IMR-90 (cell line): ENCODE results near the gene APMAP. TPM values are rescaled to one million over a fixed set of nuclear protein-coding genes. Genes with fewer than 3 reads are reported as not detected.

Experiments used
- ATAC-seq: fragments of 200-7000 bp; cut with Tn5 transposase; 2 replicates; pipeline ENCODE4 v1.9.1; 2020; ENCODE audit warnings: low read depth, mild to moderate bottlenecking, moderate library complexity
- BruUV-seq: library from RNA; stranded (reverse); fragments of 400-500 nt; replicated peaks from 2 replicates; lab custom pipeline; 2021; lab: Mats Ljungman, UMichigan
- CTCF ChIA-PET: fragments of 300-600 bp; formaldehyde crosslinking; extraction: SDS; loops from one replicate; lab custom pipeline; 2021; ENCODE audit warnings: antibody characterized with exemption; lab: Yijun Ruan, JAX
- POLR2A ChIA-PET: fragments of 300-600 bp; sonication (Branson Sonifier 250); formaldehyde crosslinking; loops from one replicate; lab custom pipeline; 2022; ENCODE audit warnings: antibody characterized with exemption; ENCODE audit not compliant: unreplicated experiment; lab: Charles Lee
- DNase-seq: peaks from one replicate; pipeline ENCODE4 v3.0.0; 2013
- H2AFZ ChIP-seq: replicated peaks from 2 replicates; pipeline ENCODE3; 2013; ENCODE audit warnings: low read length, mild to moderate bottlenecking; ENCODE audit not compliant: poor library complexity
- H2AK5ac ChIP-seq: 2 replicates; pipeline ENCODE4 v1.6.1; 2013; ENCODE audit warnings: low read depth, low read length, inconsistent platforms
- H2AK9ac ChIP-seq: replicated peaks from 2 replicates; pipeline ENCODE3; 2013; ENCODE audit warnings: mild to moderate bottlenecking, low read depth, low read length, moderate library complexity; ENCODE audit not compliant: poor library complexity
- H2BK120ac ChIP-seq: 2 replicates; pipeline ENCODE4 v1.6.1; 2013; ENCODE audit warnings: low read depth, low read length, inconsistent platforms
- H2BK15ac ChIP-seq: 3 replicates; pipeline ENCODE4 v1.6.1; 2013; ENCODE audit warnings: low read depth, low read length, inconsistent platforms
- H2BK20ac ChIP-seq: 2 replicates; pipeline ENCODE4 v1.6.1; 2013; ENCODE audit warnings: low read depth, mild to moderate bottlenecking, inconsistent platforms, low read length, moderate library complexity
- H2BK5ac ChIP-seq: 2 replicates; pipeline ENCODE4 v1.6.1; 2013; ENCODE audit warnings: mild to moderate bottlenecking, low read depth, low read length, inconsistent platforms; ENCODE audit not compliant: poor library complexity, severe bottlenecking
- H3K14ac ChIP-seq: replicated peaks from 2 replicates; pipeline ENCODE4 v1.6.1; 2013; ENCODE audit warnings: low read depth, low read length, inconsistent platforms
- H3K18ac ChIP-seq: 2 replicates; pipeline ENCODE4 v1.6.1; 2013; ENCODE audit warnings: low read depth, low read length, control low read depth
- H3K23ac ChIP-seq: 2 replicates; pipeline ENCODE4 v1.6.1; 2013; ENCODE audit warnings: low read depth, low read length, inconsistent platforms
- H3K27ac ChIP-seq: 2 replicates; pipeline ENCODE4 v1.5.1; 2013; ENCODE audit warnings: mild to moderate bottlenecking, control low read depth, low read length; ENCODE audit not compliant: insufficient read depth
- H3K27me3 ChIP-seq: 2 replicates; pipeline ENCODE4 v1.6.1; 2013; ENCODE audit warnings: low read length; ENCODE audit not compliant: control insufficient read depth, insufficient read depth
- H3K36me3 ChIP-seq: 2 replicates; pipeline ENCODE4 v1.6.1; 2013; ENCODE audit warnings: low read length, mixed read lengths; ENCODE audit not compliant: control insufficient read depth, insufficient read depth
- H3K4ac ChIP-seq: 2 replicates; pipeline ENCODE4 v1.6.1; 2013; ENCODE audit warnings: low read depth, low read length, inconsistent platforms
- H3K4me1 ChIP-seq: 2 replicates; pipeline ENCODE4 v1.6.1; 2013; ENCODE audit warnings: low read length, mixed read lengths; ENCODE audit not compliant: control insufficient read depth, insufficient read depth
- H3K4me2 ChIP-seq: 2 replicates; pipeline ENCODE4 v1.6.1; 2013; ENCODE audit warnings: low read depth, mild to moderate bottlenecking, control low read depth, low read length, moderate library complexity
- H3K4me3 ChIP-seq: 2 replicates; pipeline ENCODE4 v1.5.1; 2013; ENCODE audit warnings: low read depth, mild to moderate bottlenecking, control low read depth, low read length, moderate library complexity; ENCODE audit not compliant: insufficient read depth
- H3K56ac ChIP-seq: 2 replicates; pipeline ENCODE4 v1.6.1; 2013; ENCODE audit warnings: low read length, inconsistent platforms; ENCODE audit not compliant: insufficient read depth; ENCODE audit errors: extremely low read depth
- H3K79me1 ChIP-seq, 2 experiments: 2 replicates each; pipeline ENCODE4 v1.6.1; 2013; ENCODE audit warnings: low read length in 2 of 2, inconsistent platforms in 1 of 2, low read depth in 1 of 2
- H3K9ac ChIP-seq: 2 replicates; pipeline ENCODE4 v1.6.1; 2013; ENCODE audit warnings: low read depth, low read length, control low read depth
- H3K9me1 ChIP-seq: 2 replicates; pipeline ENCODE4 v1.6.1; 2013; ENCODE audit warnings: low read length, inconsistent platforms; ENCODE audit not compliant: insufficient read depth
- H3K9me3 ChIP-seq: 2 replicates; pipeline ENCODE4 v1.6.1; 2013; ENCODE audit warnings: low read length; ENCODE audit not compliant: control insufficient read depth, insufficient read depth
- H4K20me1 ChIP-seq: 2 replicates; pipeline ENCODE4 v1.6.1; 2013; ENCODE audit warnings: low read length, inconsistent platforms; ENCODE audit not compliant: insufficient read depth
- H4K5ac ChIP-seq: 2 replicates; pipeline ENCODE4 v1.6.1; 2013; ENCODE audit warnings: mild to moderate bottlenecking, low read depth, low read length, control low read depth
- H4K8ac ChIP-seq, 2 experiments: 2 replicates each; pipeline ENCODE4 v1.6.1; 2013; ENCODE audit warnings: low read depth in 2 of 2, low read length in 2 of 2, control low read depth in 1 of 2, inconsistent platforms in 1 of 2
- H4K91ac ChIP-seq: 2 replicates; pipeline ENCODE4 v1.6.1; 2013; ENCODE audit warnings: low read depth, low read length, inconsistent platforms; ENCODE audit not compliant: insufficient read depth
- BHLHE40 ChIP-seq: fragments of 150-350 bp; IDR thresholded peaks from 2 replicates; pipeline ENCODE4 v1.6.1; 2016; ENCODE audit warnings: mild to moderate bottlenecking, low read depth, low read length
- CHD1 ChIP-seq: IDR thresholded peaks from 2 replicates; pipeline ENCODE4 v1.6.1; 2012; ENCODE audit warnings: low read depth, low read length, improper control_type of control experiment
- CTCF ChIP-seq: conservative IDR thresholded peaks from 2 replicates; pipeline ENCODE4 v1.5.1; 2012; ENCODE audit warnings: mild to moderate bottlenecking, low read depth, low read length, improper control_type of control experiment
- ELK1 ChIP-seq: fragments of 150-350 bp; IDR thresholded peaks from 2 replicates; pipeline ENCODE4 v1.6.1; 2016; ENCODE audit warnings: low read depth, mild to moderate bottlenecking, low read length, moderate library complexity, borderline replicate concordance
- FOS ChIP-seq: fragments of 150-350 bp; IDR thresholded peaks from 2 replicates; pipeline ENCODE4 v1.6.1; 2016; ENCODE audit warnings: low read depth, low read length
- MXI1 ChIP-seq: IDR thresholded peaks from 2 replicates; pipeline ENCODE4 v1.6.1; 2012; ENCODE audit warnings: low read depth, mild to moderate bottlenecking, low read length, moderate library complexity, borderline replicate concordance
- NFE2L2 ChIP-seq: fragments of 150-350 bp; IDR thresholded peaks from 2 replicates; pipeline ENCODE4 v1.6.1; 2016; ENCODE audit warnings: low read depth, mild to moderate bottlenecking, low read length
- RCOR1 ChIP-seq: IDR thresholded peaks from 2 replicates; pipeline ENCODE4 v1.6.1; 2012; ENCODE audit warnings: mild to moderate bottlenecking, low read length, improper control_type of control experiment; ENCODE audit not compliant: insufficient replicate concordance
- RFX5 ChIP-seq: IDR thresholded peaks from 2 replicates; pipeline ENCODE4 v1.8.0; 2012; ENCODE audit warnings: low read depth, mild to moderate bottlenecking, low read length, moderate library complexity
- SMC3 ChIP-seq: fragments of 150-350 bp; IDR thresholded peaks from 2 replicates; pipeline ENCODE4 v1.6.1; 2016; ENCODE audit warnings: low read depth, mild to moderate bottlenecking, antibody characterized with exemption, low read length, moderate library complexity
- WGBS, 2 experiments: methylation state at CpG; one replicate each; pipeline versions ENCODE4 v1.1.5 to v1.1.7; 2013; ENCODE audit warnings: missing lambda C conversion rate in 2 of 2; ENCODE audit not compliant: insufficient read length in 1 of 2; ENCODE audit errors: extremely low coverage in 2 of 2; 5-methylcytosine and 5-hydroxymethylcytosine counted together
- dilution Hi-C: fragments of 300-500 bp; cut with HindIII; formaldehyde crosslinking; loops from one replicate; pipeline ENCODE4 v1.14.3; 2018; ENCODE audit warnings: low sequenced_read_pairs; ENCODE audit not compliant: unreplicated experiment
- in situ Hi-C: fragments of 300-500 bp; cut with MboI; formaldehyde crosslinking; loops from 3 replicates; pipeline ENCODE4 v1.14.3; 2019; ENCODE audit warnings: low sequenced_read_pairs, inconsistent platforms, mixed read lengths
- intact Hi-C: fragments of 100-400 bp; cut with micrococcal nuclease; formaldehyde crosslinking; loops from 2 replicates; pipeline ENCODE4 v1.10.0; 2022
- polyA plus RNA-seq, 3 experiments: library from polyadenylated mRNA; depleted of rRNA; stranded (reverse); fragments of >200 nt; gene quantifications; 2 replicates each; pipeline ENCODE4 v1.2.3, GENCODE V29; 2012; ENCODE audit warnings: low replicate concordance in 1 of 3
- total RNA-seq: library from RNA; depleted of rRNA; stranded (reverse); fragments of >200 nt; gene quantifications from 2 replicates; pipeline ENCODE4 v1.2.3, GENCODE V29; 2012

Gene APMAP
- total and polyA plus RNA-seq, 2 of the 4 experiments (the other 2 are of a cell fraction): 67.2 to 88.8 TPM

- Histone ChIP-seq H2BK15ac (no peak overlapping the region), H3K27me3 (no peaks in the 10 kb centered on the region), H4K5ac (no peak overlapping the region), H3K56ac (no peak overlapping the region), H3K9me3 (no peaks in the 10 kb centered on the region), H2BK20ac (no peak overlapping the region), H3K27ac (no peak overlapping the region), H3K79me1 (peaks cover 48 to 64% of the 10 kb centered on the region in 2 experiments), H4K91ac (no peak overlapping the region), H3K18ac (no peak overlapping the region), H2BK5ac (no peak overlapping the region), H2AK5ac (no peak overlapping the region), H3K4me2 (no peak overlapping the region), H4K8ac (no peak overlapping the region), H3K36me3 (no peaks in the 10 kb centered on the region), H3K14ac (no peak overlapping the region), H2AK9ac (no peak overlapping the region), H2BK120ac (no peak overlapping the region), H3K9me1 (peaks cover 10% of the 10 kb centered on the region; the same call in 1 of the 2 replicates), H3K9ac (no peak overlapping the region), H3K4me3 (no peak overlapping the region), H4K20me1 (peaks cover 2% of the 10 kb centered on the region), H2AFZ (no peak overlapping the region), H3K23ac (no peak overlapping the region), H3K4ac (no peak overlapping the region), H3K4me1 (no peaks in the 10 kb centered on the region)
- ATAC-seq (no peak), DNase-seq (no peak)
- dilution Hi-C loops: no loop called here
- in situ Hi-C loops: loop anchor here (25.0 kb wide), 3 partner anchors 599 to 874 kb away; partner anchors contain the start of genes NINL and ZNF337
- intact Hi-C loops: no loop called here
- TF ChIP-seq FOS (no peak), SMC3 (no peak), ELK1 (no peak), NFE2L2 (no peak), RFX5 (no peak), RCOR1 (no peak), BHLHE40 (no peak), MXI1 (no peak), CTCF (no peak), CHD1 (no peak)
- ChIA-PET CTCF (interaction anchor here (0.5 to 0.7 kb wide), 2 partner anchors 1073 to 1587 kb away, joined by 3 to 4 read pairs; no protein-coding TSS in a partner anchor), POLR2A (no interaction called here)
- 86% methylated on average over 1 of the region's 7 CpGs; no CpG with 5 or more reads in 1 of the 2 experiments for WGBS, 2 experiments
- no TSS peak for BruUV-seq
These were observed 4.4 kb downstream of the APMAP start for GRCh38 chr20:24987873-24988835.
